Sigmoid colon (tissue), 4 donors: ENCODE data around the gene ZNF319.

ENCODE experiments used
- EP300 ChIP-seq, 4 donors: sonication (generic); formaldehyde crosslinking; IDR thresholded peaks; one replicate each; pipeline ENCODE4 v1.6.1; 2017; ENCODE audit warnings: antibody characterized with exemption in 4 of 4
- POLR2AphosphoS5 ChIP-seq, 4 donors: sonication (generic); formaldehyde crosslinking; IDR thresholded peaks; one replicate each; pipeline ENCODE4 v1.6.1; 2017; ENCODE audit warnings: antibody characterized with exemption in 4 of 4
- TF ChIP-seq, protein P1 (sequence below), 4 experiments: fragments of 450-650 bp in 3 of 4; fragments of 200-600 bp in 1 of 4; IDR thresholded peaks; one replicate each; pipeline ENCODE4 v1.5.1; 2016 to 2019; ENCODE audit warnings: antibody characterized with exemption in 4 of 4, mild to moderate bottlenecking in 3 of 4, moderate library complexity in 2 of 4

DNA sequence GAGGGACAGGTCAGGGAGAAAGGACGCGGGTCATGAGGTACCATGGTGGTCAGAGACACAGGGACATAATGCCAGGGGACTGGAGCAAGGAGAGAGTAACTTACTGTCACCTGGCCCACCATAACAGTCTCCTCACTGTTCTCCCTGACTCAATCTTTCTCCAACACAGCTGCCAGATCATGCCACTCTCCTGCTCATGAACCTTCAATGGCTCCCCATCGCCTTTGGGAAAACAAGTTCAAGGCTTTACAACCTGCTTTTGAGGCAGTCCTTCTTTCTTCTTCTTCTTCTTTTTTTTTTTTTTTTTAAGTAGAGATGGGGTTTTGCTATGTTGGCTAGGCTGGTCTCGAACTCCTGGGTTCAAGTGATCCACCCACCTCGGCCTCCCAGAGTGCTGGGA, 52.4 kb downstream of the ZNF319 start:
- TF ChIP-seq POLR2AphosphoS5 (IDR thresholded peaks at IDR 0.05) = no peak
- TF ChIP-seq, protein P1, sequence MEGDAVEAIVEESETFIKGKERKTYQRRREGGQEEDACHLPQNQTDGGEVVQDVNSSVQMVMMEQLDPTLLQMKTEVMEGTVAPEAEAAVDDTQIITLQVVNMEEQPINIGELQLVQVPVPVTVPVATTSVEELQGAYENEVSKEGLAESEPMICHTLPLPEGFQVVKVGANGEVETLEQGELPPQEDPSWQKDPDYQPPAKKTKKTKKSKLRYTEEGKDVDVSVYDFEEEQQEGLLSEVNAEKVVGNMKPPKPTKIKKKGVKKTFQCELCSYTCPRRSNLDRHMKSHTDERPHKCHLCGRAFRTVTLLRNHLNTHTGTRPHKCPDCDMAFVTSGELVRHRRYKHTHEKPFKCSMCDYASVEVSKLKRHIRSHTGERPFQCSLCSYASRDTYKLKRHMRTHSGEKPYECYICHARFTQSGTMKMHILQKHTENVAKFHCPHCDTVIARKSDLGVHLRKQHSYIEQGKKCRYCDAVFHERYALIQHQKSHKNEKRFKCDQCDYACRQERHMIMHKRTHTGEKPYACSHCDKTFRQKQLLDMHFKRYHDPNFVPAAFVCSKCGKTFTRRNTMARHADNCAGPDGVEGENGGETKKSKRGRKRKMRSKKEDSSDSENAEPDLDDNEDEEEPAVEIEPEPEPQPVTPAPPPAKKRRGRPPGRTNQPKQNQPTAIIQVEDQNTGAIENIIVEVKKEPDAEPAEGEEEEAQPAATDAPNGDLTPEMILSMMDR (IDR thresholded peaks at IDR 0.05) = no peak
- TF ChIP-seq EP300 (IDR thresholded peaks at IDR 0.05) = no peak
